Measurements from ENCODE around the gene C19orf85.

Gene C19orf85

DNA sequence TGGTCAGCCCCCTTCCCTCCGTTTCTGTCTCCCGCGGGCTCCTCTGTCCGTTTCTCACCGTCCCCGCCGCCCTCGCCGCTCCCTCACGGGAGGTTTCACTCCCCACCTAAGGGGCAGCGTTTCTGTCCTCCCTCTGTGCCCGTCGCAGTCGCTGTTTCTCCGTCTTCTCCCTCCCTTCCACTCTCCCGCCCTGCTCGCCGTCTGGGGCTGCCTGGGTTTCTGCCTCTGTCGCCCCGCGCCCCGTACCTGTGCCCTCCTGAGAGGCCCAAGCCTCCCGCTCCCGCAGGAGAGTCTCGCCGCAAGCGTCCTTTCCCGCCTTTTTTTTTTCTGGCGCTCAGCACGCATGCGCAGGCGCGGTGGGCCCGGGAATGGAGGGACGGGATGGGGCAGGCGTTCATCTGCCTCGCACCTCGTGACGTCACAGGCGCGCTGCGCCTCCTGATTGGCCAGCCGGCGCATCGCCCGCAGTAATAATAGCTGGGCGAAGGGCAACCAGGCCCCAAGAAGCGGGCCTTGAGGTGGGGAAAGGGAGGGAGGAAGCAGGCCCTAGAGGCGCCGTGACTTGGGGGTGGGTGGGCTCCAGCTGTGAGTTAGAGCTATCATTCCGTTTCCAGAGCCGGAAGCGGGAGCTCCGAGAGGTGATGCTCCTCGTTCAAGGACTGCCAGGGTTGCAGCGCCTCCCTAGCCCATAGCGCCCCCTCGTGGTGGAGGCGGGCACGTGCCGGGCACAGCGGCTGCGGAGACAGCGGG, 39.1 kb upstream of the C19orf85 start (continued):
- TF ChIP-seq, protein P1, sequence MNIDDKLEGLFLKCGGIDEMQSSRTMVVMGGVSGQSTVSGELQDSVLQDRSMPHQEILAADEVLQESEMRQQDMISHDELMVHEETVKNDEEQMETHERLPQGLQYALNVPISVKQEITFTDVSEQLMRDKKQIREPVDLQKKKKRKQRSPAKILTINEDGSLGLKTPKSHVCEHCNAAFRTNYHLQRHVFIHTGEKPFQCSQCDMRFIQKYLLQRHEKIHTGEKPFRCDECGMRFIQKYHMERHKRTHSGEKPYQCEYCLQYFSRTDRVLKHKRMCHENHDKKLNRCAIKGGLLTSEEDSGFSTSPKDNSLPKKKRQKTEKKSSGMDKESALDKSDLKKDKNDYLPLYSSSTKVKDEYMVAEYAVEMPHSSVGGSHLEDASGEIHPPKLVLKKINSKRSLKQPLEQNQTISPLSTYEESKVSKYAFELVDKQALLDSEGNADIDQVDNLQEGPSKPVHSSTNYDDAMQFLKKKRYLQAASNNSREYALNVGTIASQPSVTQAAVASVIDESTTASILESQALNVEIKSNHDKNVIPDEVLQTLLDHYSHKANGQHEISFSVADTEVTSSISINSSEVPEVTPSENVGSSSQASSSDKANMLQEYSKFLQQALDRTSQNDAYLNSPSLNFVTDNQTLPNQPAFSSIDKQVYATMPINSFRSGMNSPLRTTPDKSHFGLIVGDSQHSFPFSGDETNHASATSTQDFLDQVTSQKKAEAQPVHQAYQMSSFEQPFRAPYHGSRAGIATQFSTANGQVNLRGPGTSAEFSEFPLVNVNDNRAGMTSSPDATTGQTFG (tag by site-specific recombination; IDR thresholded peaks at IDR 0.05; ENCODE audit: borderline replicate concordance) = no peak
- TF ChIP-seq, protein P2, sequence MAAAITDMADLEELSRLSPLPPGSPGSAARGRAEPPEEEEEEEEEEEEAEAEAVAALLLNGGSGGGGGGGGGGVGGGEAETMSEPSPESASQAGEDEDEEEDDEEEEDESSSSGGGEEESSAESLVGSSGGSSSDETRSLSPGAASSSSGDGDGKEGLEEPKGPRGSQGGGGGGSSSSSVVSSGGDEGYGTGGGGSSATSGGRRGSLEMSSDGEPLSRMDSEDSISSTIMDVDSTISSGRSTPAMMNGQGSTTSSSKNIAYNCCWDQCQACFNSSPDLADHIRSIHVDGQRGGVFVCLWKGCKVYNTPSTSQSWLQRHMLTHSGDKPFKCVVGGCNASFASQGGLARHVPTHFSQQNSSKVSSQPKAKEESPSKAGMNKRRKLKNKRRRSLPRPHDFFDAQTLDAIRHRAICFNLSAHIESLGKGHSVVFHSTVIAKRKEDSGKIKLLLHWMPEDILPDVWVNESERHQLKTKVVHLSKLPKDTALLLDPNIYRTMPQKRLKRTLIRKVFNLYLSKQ (tag by site-specific recombination; IDR thresholded peaks at IDR 0.05; ENCODE audit: borderline replicate concordance) = no peak
- TF ChIP-seq ZNF214 (tag by site-specific recombination; IDR thresholded peaks at IDR 0.05; ENCODE audit: borderline replicate concordance) (no peak), ZBTB8A (tag by site-specific recombination; IDR thresholded peaks at IDR 0.05) (peak; percentile 67), REPIN1 (tag by site-specific recombination; IDR thresholded peaks at IDR 0.05; ENCODE audit: low read depth) (no peak), ZNF560 (tag by site-specific recombination; IDR thresholded peaks at IDR 0.05; ENCODE audit: borderline replicate concordance) (no peak), GFI1B (tag by site-specific recombination; IDR thresholded peaks at IDR 0.05) (no peak), ZBTB20 (tag by site-specific recombination; IDR thresholded peaks at IDR 0.05) (peak; percentile 77), ZNF404 (tag by site-specific recombination; IDR thresholded peaks at IDR 0.05) (0 out of 2 replicates have a peak, but pooled peaks have one; percentile 18), ZNF239 (tag by site-specific recombination; IDR thresholded peaks at IDR 0.05) (no peak), KLF7 (tag by site-specific recombination; IDR thresholded peaks at IDR 0.05; ENCODE audit: borderline replicate concordance) (peak; percentile 19; the same call in 1 of the 2 replicates), ZNF830 (tag by site-specific recombination; IDR thresholded peaks at IDR 0.05; ENCODE audit: low read depth) (no peak), ZFHX2 (tag by site-specific recombination; conservative IDR thresholded peaks at IDR 0.05) (no peak), ZNF324 (tag by site-specific recombination; IDR thresholded peaks at IDR 0.05) (0 out of 2 replicates have a peak, but pooled peaks have one; percentile 43), ZXDB (tag by site-specific recombination; IDR thresholded peaks at IDR 0.05) (peak; percentile 92), ZNF155 (tag by site-specific recombination; IDR thresholded peaks at IDR 0.05) (no peak), SP7 (tag by site-specific recombination; IDR thresholded peaks at IDR 0.05) (peak; percentile 52; the same call in 1 of the 2 replicates), ZNF707 (tag by site-specific recombination; IDR thresholded peaks at IDR 0.05) (no peak), ZFP37 (tag by site-specific recombination; IDR thresholded peaks at IDR 0.05) (no peak), SETDB1 (IDR thresholded peaks at IDR 0.05; ENCODE audit: insufficient read length, low read length) (peak; percentile 59), ZNF335 (tag by site-specific recombination; conservative IDR thresholded peaks at IDR 0.05) (peak; percentile 98)
- TF ChIP-seq, protein P3, sequence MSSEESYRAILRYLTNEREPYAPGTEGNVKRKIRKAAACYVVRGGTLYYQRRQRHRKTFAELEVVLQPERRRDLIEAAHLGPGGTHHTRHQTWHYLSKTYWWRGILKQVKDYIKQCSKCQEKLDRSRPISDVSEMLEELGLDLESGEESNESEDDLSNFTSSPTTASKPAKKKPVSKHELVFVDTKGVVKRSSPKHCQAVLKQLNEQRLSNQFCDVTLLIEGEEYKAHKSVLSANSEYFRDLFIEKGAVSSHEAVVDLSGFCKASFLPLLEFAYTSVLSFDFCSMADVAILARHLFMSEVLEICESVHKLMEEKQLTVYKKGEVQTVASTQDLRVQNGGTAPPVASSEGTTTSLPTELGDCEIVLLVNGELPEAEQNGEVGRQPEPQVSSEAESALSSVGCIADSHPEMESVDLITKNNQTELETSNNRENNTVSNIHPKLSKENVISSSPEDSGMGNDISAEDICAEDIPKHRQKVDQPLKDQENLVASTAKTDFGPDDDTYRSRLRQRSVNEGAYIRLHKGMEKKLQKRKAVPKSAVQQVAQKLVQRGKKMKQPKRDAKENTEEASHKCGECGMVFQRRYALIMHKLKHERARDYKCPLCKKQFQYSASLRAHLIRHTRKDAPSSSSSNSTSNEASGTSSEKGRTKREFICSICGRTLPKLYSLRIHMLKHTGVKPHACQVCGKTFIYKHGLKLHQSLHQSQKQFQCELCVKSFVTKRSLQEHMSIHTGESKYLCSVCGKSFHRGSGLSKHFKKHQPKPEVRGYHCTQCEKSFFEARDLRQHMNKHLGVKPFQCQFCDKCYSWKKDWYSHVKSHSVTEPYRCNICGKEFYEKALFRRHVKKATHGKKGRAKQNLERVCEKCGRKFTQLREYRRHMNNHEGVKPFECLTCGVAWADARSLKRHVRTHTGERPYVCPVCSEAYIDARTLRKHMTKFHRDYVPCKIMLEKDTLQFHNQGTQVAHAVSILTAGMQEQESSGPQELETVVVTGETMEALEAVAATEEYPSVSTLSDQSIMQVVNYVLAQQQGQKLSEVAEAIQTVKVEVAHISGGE (tag by site-specific recombination; conservative IDR thresholded peaks at IDR 0.05; ENCODE audit: low read depth) = peak; percentile 42
- TF ChIP-seq, protein P4, sequence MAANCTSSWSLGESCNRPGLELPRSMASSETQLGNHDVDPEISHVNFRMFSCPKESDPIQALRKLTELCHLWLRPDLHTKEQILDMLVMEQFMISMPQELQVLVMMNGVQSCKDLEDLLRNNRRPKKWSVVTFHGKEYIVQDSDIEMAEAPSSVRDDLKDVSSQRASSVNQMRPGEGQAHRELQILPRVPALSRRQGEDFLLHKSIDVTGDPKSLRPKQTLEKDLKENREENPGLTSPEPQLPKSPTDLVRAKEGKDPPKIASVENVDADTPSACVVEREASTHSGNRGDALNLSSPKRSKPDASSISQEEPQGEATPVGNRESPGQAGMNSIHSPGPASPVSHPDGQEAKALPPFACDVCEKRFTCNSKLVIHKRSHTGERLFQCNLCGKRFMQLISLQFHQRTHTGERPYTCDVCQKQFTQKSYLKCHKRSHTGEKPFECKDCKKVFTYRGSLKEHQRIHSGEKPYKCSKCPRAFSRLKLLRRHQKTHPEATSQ (tag by site-specific recombination; IDR thresholded peaks at IDR 0.05) = peak; percentile 32; the same call in 1 of the 2 replicates
- TF ChIP-seq, protein P5, sequence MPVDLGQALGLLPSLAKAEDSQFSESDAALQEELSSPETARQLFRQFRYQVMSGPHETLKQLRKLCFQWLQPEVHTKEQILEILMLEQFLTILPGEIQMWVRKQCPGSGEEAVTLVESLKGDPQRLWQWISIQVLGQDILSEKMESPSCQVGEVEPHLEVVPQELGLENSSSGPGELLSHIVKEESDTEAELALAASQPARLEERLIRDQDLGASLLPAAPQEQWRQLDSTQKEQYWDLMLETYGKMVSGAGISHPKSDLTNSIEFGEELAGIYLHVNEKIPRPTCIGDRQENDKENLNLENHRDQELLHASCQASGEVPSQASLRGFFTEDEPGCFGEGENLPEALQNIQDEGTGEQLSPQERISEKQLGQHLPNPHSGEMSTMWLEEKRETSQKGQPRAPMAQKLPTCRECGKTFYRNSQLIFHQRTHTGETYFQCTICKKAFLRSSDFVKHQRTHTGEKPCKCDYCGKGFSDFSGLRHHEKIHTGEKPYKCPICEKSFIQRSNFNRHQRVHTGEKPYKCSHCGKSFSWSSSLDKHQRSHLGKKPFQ (tag by site-specific recombination; IDR thresholded peaks at IDR 0.05) = no peak
- TF ChIP-seq, protein P6, sequence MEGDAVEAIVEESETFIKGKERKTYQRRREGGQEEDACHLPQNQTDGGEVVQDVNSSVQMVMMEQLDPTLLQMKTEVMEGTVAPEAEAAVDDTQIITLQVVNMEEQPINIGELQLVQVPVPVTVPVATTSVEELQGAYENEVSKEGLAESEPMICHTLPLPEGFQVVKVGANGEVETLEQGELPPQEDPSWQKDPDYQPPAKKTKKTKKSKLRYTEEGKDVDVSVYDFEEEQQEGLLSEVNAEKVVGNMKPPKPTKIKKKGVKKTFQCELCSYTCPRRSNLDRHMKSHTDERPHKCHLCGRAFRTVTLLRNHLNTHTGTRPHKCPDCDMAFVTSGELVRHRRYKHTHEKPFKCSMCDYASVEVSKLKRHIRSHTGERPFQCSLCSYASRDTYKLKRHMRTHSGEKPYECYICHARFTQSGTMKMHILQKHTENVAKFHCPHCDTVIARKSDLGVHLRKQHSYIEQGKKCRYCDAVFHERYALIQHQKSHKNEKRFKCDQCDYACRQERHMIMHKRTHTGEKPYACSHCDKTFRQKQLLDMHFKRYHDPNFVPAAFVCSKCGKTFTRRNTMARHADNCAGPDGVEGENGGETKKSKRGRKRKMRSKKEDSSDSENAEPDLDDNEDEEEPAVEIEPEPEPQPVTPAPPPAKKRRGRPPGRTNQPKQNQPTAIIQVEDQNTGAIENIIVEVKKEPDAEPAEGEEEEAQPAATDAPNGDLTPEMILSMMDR (tag by site-specific recombination; IDR thresholded peaks at IDR 0.05) = peak; percentile 97
